HG02759 (cell line): ENCODE results near the gene KRT73.

Experiments used
- ATAC-seq: cut with Tn5 transposase; IDR thresholded peaks from one replicate; pipeline ENCODE4 v1.9.1; 2021; ENCODE audit warnings: mild to moderate bottlenecking, moderate library complexity; ENCODE audit not compliant: unreplicated experiment

Gene KRT73

DNA sequence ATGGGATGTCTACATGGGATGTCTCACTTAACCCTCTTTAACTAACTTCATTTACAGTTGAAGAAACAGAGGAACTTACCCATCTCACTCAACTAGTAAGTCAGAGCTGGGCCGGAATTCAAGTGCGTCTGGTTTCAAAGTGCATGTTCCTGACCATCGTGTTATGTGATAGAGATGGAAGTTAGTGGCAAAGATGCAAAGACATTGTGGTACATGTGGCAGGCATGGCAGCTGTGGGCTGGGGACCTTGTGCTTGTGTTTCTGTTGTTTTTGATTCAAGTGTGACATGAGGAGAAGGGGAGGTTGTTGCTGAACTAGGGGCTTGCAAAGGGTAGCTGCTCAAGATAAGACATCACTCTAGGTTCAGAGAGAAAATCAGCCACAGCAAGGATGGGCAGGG is 42.4 kb downstream of the KRT73 start:
- no peak for ATAC-seq

GRCh38 chr12:52575256-52575655 is 43.1 kb downstream of the KRT73 start:
- no peak for ATAC-seq

GRCh38 chr12:52573743-52574142 is 44.6 kb downstream of the KRT73 start, which contains the start of gene KRT74:
Gene KRT74 (minus strand): TSS chr12:52573843. CDS start chr12:52573777, 66 bp downstream.
- no peak for ATAC-seq

DNA sequence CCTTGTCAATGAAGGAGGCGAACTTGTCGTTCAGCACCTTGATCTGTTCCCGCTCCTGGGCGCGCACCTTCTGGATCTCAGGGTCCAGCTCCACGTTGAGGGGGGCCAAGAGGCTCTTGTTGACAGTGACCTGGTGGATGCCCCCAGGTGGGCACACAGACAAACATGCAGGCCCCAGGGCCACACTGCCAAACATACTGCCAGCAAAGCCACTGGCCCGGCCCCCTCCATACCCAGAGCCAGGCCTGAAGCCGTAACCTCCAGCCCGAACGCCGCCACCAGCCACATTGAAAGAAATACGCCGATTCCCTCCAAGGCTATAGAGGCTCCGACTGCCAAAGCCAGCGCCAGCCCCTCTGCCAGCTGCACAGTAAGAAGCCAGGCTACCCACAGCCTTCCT is 45.1 kb downstream of the KRT73 start:
- no peak for ATAC-seq

GRCh38 chr12:52570511-52570910 is 47.8 kb downstream of the KRT73 start:
- no peak for ATAC-seq

DNA sequence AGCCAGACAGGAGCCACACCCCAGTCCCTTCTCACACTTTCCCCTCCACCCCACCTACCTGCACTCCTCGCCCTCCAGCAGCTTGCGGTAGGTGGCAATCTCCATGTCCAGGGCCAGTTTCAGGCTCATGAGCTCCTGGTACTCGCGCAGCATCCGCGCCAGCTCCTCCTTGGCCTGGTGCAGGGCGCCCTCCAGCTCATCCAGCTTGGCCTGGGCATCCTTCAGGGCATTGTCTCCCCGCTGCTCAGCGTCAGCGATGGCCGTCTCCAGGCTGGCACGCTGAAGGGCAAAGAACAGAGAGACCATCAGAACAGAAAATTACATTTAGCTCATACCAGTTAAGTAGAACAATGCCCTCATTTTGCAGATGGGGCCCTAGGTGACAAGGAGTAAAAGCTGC is 50.2 kb downstream of the KRT73 start:
- no peak for ATAC-seq

- no peak for ATAC-seq
Measured at GRCh38 chr12:52566847-52567291, 51.5 kb downstream of the KRT73 start.

- ATAC-seq, result no peak
Measured at GRCh38 chr12:52564582-52564981, 53.8 kb downstream of the KRT73 start.

DNA sequence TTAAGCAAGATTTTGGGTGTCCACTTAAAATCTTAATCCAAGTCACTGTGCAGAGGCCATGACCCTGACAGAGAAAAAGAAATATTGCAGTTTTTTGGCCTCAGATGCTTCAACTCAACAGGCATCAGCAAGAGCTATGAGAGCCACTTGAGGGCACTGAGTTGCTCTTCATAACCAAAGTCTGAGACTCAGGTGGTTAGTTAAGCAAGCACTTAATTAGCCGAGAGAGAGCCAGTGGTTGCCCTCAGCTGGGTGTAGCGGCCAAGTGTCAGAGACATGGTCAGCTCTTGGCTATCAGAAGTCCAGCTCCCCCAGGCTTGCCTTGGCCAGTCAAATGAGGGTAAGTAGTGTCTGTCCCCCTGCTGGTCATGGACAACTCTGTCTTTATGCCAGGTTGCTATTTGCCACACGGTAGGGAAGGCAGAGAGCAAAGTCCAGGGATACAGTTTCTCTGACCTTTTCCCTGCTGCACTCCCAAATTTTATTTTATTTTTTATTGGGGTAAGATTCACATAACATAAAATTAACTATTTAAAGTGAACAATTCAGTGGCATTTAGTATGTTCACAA is 56.4 kb downstream of the KRT73 start:
- no peak for ATAC-seq

DNA sequence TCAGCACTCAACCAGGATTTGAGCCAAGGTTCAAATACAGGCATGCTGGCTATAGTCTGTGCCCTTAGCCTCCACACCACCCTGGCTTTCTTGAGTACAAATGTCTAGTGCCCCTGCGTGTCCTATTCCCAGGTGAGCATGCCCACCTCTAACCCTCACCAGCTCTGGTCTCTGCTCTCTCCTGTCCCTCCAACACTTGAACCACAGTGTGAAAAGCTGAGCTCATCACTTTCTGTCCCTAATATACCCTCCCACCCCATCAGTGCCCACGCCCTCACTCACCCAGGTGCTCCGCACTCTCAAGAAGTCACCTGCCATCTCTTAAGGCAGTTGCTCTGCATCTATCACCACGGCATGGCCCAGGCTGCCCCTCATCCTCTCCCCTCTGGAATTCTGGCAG is 58.4 kb downstream of the KRT73 start:
- ATAC-seq, result no peak

DNA sequence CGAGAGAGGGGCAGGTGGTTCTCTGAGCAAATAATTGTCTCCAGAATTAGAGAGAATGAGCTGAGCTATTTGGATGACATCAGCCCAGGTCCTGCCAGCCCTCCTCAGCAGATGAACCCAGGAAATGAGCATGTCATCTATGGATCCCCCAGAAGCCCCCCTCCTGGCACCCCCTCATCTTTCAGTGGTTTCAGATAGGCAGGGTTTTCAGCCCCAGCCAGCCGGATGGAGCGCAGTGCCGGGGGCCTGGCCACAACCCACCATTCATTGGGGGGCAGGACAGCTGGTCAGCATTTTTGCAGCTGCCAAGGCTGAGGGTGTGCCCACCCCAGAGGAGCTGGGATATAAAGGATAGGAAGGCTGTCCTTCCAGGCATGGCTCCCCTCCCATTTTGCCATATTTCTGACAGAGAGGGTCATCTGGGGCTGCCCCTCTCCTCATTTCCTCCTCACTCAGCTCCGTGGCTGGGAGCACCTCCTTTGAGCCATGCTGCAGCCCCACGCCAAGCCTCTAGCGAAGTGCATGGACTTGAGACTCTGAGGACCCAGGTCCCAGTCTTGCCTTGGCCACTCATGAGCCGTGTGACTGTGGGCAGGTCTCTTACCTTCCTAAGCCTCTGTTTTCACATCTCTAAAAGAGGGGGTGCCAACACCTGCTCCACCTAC is 59.4 kb downstream of the KRT73 start:
- ATAC-seq, result no peak
